Lung (tissue), 12 donors: ENCODE data around the gene S1PR3. TPM values are rescaled to one million over a fixed set of nuclear protein-coding genes. Genes with fewer than 3 reads are reported as not detected.
A peak's percentile ranks its signal among the peaks of the same experiment; 100 is the strongest.

ENCODE experiments used
- ATAC-seq: fragments of 200-7000 bp; cut with Tn5 transposase; one replicate; pipeline ENCODE4 v1.9.1; 2020; ENCODE audit warnings: moderate number of reproducible peaks; ENCODE audit not compliant: insufficient read depth, low FRiP score
- DNase-seq, 3 donors: peaks; one replicate each; pipeline ENCODE4 v3.0.0-alpha.2; 2013 to 2017
- H3K27ac ChIP-seq, 2 donors: one replicate each; pipeline ENCODE4 v1.5.1; 2013; ENCODE audit warnings: mild to moderate bottlenecking in 2 of 2, moderate library complexity in 2 of 2, control low read depth in 1 of 2, inconsistent platforms in 1 of 2, low read depth in 1 of 2, low read length in 1 of 2
- H3K27me3 ChIP-seq, 3 donors: one replicate each; pipeline ENCODE4 v1.5.1; 2013; ENCODE audit warnings: low read length in 2 of 3; ENCODE audit not compliant: control insufficient read depth in 3 of 3, insufficient read depth in 3 of 3
- H3K36me3 ChIP-seq, 4 donors: one replicate each; pipeline ENCODE4 v1.5.1; 2013; ENCODE audit warnings: low read length in 4 of 4, mild to moderate bottlenecking in 1 of 4, moderate library complexity in 1 of 4; ENCODE audit not compliant: control insufficient read depth in 4 of 4, insufficient read depth in 4 of 4
- H3K4me1 ChIP-seq, 5 donors: one replicate each; pipeline ENCODE4 v1.5.1; 2013; ENCODE audit warnings: low read length in 5 of 5, mild to moderate bottlenecking in 2 of 5, moderate library complexity in 1 of 5; ENCODE audit not compliant: control insufficient read depth in 5 of 5, insufficient read depth in 5 of 5
- H3K4me3 ChIP-seq: one replicate; pipeline ENCODE4 v1.5.1; 2013; ENCODE audit warnings: mild to moderate bottlenecking, control low read depth, moderate library complexity
- H3K9ac ChIP-seq, 2 donors: one replicate each; pipeline ENCODE4 v1.5.1; 2013; ENCODE audit warnings: low read length in 2 of 2, control low read depth in 1 of 2; ENCODE audit not compliant: insufficient read depth in 1 of 2
- H3K9me3 ChIP-seq, 4 donors: one replicate each; pipeline ENCODE4 v1.5.1; 2013; ENCODE audit warnings: low read length in 3 of 4, mild to moderate bottlenecking in 1 of 4, moderate library complexity in 1 of 4; ENCODE audit not compliant: control insufficient read depth in 4 of 4, insufficient read depth in 3 of 4
- CTCF ChIP-seq: IDR thresholded peaks from 2 replicates; pipeline ENCODE4 v1.5.1; 2012; ENCODE audit warnings: mild to moderate bottlenecking; ENCODE audit errors: control extremely low read depth, extremely low read depth
- WGBS, 2 donors: extraction: QIAGEN DNeasy Blood & Tissue Kit; methylation state at CpG; one replicate each; pipeline ENCODE4 v1.1.7; 2013; 5-methylcytosine and 5-hydroxymethylcytosine counted together
- polyA plus RNA-seq, 2 donors: library from polyadenylated mRNA; stranded (reverse); fragments of 200-250 nt; gene quantifications; one replicate each; pipeline ENCODE4 v1.2.1, GENCODE V29; 2013
- total RNA-seq, 2 donors: library from RNA; depleted of rRNA in 1 of 2; stranded (reverse); fragments of >200 nt in 1 of 2; gene quantifications; one replicate each; pipeline ENCODE4 v1.2.1, GENCODE V29; 2014 to 2021
- donor health status: control.
- donor health status: control.
- donor health status: Bipolar disorder and iron deficiency.
- donor health status: healthy.
- donor health status: DM: yes; HTN: yes; CAD: no.

S1PR3 gene
- total and polyA plus RNA-seq, 4 donors, result 2.8 to 38.7 (median 14.3) TPM

GRCh38 chr9:88996046-88996920, 5.0 kb downstream of the S1PR3 start:
- Histone ChIP-seq H3K27ac (no peak overlapping the region), H3K9me3 (peaks cover 0 to 1% (median 0%) of the 10 kb centered on the region in 4 donors), H3K36me3 (peaks cover 0 to 43% (median 17%) of the 10 kb centered on the region in 4 donors), H3K9ac (no peak overlapping the region), H3K4me3 (no peak overlapping the region), H3K27me3 (no peaks in the 10 kb centered on the region), H3K4me1 (peaks cover 6 to 73% (median 29%) of the 10 kb centered on the region in 5 donors)
- no peak for TF ChIP-seq CTCF
- WGBS, 2 donors, result 93 to 94% methylated on average over 14 of the region's 14 CpGs
- DNase-seq (peak in 1 of 3 donors; percentile 10), ATAC-seq (no peak)

- peak; percentile 28 to 78 (median 45) for DNase-seq
- no peaks in the 10 kb centered on the region for H3K9me3 ChIP-seq
- no peak overlapping the region for H3K4me3 ChIP-seq
- TF ChIP-seq CTCF, result no peak
- H3K4me1 ChIP-seq, result peaks cover 2 to 79% (median 29%) of the 10 kb centered on the region in 5 donors
- H3K9ac ChIP-seq, result no peak overlapping the region
- peaks cover 0 to 46% (median 20%) of the 10 kb centered on the region in 4 donors for H3K36me3 ChIP-seq
- WGBS, 2 donors, result 87% methylated on average over 4 of the region's 4 CpGs
- no peak overlapping the region for H3K27ac ChIP-seq
- no peaks in the 10 kb centered on the region for H3K27me3 ChIP-seq
- ATAC-seq, result no peak
Measured at GRCh38 chr9:88996921-88997235, 5.6 kb downstream of the S1PR3 start.

- ATAC-seq, result no peak
- no peak for DNase-seq
- Histone ChIP-seq H3K4me1 (peaks cover 2 to 80% (median 29%) of the 10 kb centered on the region in 5 donors), H3K27me3 (no peaks in the 10 kb centered on the region), H3K9ac (no peak overlapping the region), H3K9me3 (no peaks in the 10 kb centered on the region), H3K36me3 (peaks cover 0 to 48% (median 23%) of the 10 kb centered on the region in 4 donors), H3K4me3 (no peak overlapping the region), H3K27ac (no peak overlapping the region)
- 82 to 83% methylated on average over 8 of the region's 8 CpGs for WGBS, 2 donors
- no peak for TF ChIP-seq CTCF
Measured at GRCh38 chr9:88997646-88998045, 6.4 kb downstream of the S1PR3 start.
